Activated CD8-positive, alpha-beta memory T cell treated with anti-CD3 and anti-CD28 coated beads, Interleukin-2, amount 10 ng/mL, durations not matched to agents 7 days and 5 days (primary cell): ENCODE data around the gene ARHGAP24. TPM values are rescaled to one million over a fixed set of nuclear protein-coding genes. Genes with fewer than 3 reads are reported as not detected.
"Not testable (repeated sequence)": the region's sequence is repeated elsewhere in the genome, so short reads cannot be mapped to it uniquely, and the experiment has no call there.

Experiments used
- ATAC-seq: fragments of 150-1000 bp; cut with Tn5 transposase; one replicate; pipeline ENCODE4 v1.10.0; 2021; ENCODE audit warnings: moderate library complexity
- CTCF ChIA-PET: fragments of 350-600 bp; sonication (Branson Sonifier 250); formaldehyde crosslinking; loops from one replicate; lab custom pipeline; 2021; ENCODE audit warnings: antibody characterized with exemption; lab: Charles Lee
- DNase-seq: peaks from one replicate; pipeline ENCODE4 v3.0.0-alpha.2; 2020
- H3K27ac Mint-ChIP-seq: one replicate; pipeline ENCODE4 v1.8.0; 2021; ENCODE audit warnings: mild to moderate bottlenecking, mixed read lengths
- H3K27me3 Mint-ChIP-seq: one replicate; pipeline ENCODE4 v1.8.0; 2021; ENCODE audit warnings: mixed read lengths
- H3K36me3 Mint-ChIP-seq: one replicate; pipeline ENCODE4 v1.8.0; 2021; ENCODE audit warnings: mild to moderate bottlenecking, mixed read lengths
- H3K4me1 Mint-ChIP-seq: one replicate; pipeline ENCODE4 v1.8.0; 2021; ENCODE audit warnings: mixed read lengths
- H3K4me3 Mint-ChIP-seq: one replicate; pipeline ENCODE4 v1.8.0; 2021; ENCODE audit warnings: mild to moderate bottlenecking, moderate library complexity, mixed read lengths
- H3K9me3 Mint-ChIP-seq: one replicate; pipeline ENCODE4 v1.8.0; 2022; ENCODE audit warnings: low read depth, mixed read lengths
- total RNA-seq, 2 experiments: library from RNA; stranded (reverse); gene quantifications; one replicate each; pipeline ENCODE4 v1.2.3, GENCODE V29; 2021

Gene ARHGAP24
- total RNA-seq, 2 experiments from 2014 or later = not detected

DNA sequence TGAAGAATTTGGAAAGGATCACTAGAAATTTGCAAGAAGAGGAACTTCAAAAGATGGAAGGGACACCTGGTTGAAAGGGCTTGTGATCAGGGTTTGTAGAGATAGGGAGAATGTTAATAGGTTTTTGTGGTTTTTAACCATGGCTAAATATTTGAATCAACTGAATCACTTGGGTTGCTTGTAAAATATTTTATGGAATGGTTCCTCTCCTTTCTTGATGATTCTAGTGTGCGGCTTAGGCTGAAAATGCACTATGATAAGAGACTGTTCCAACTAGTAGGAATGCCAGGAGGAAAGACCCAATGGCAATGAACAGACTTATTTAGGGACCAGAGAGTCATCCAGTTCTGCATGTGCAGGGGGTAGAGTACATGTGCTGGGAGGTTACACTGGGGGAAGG, 408.2 kb downstream of the ARHGAP24 start:
- Mint-ChIP-seq H3K27me3 (no peaks in the 10 kb centered on the region), H3K9me3 (no peaks in the 10 kb centered on the region), H3K4me3 (no peak overlapping the region), H3K36me3 (no peaks in the 10 kb centered on the region), H3K4me1 (no peaks in the 10 kb centered on the region), H3K27ac (no peak overlapping the region)
- no peak for DNase-seq
- CTCF ChIA-PET = no interaction called here
- no peak for ATAC-seq

DNA sequence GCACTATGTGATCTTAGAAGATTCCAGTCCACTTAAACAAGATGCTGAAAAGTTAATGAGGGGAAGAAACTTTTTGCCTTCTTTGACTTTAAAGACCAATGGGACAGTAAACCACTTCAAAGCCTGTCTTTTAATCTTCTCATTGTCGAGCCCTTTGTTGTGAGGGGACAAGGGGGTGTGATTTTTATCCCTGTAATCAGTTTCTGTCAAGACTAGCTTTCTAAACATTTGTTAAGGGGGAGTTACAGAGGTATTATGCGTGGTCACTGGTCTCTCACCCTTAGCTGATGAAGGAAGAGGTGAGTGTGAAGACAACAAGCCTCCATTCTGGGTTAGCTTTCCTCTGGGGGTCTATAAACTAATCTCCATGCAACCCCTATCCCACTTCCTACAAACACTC, 409.3 kb downstream of the ARHGAP24 start:
- Mint-ChIP-seq H3K9me3 (no peaks in the 10 kb centered on the region), H3K4me1 (no peaks in the 10 kb centered on the region), H3K36me3 (no peaks in the 10 kb centered on the region), H3K27me3 (no peaks in the 10 kb centered on the region), H3K27ac (no peak overlapping the region), H3K4me3 (no peak overlapping the region)
- DNase-seq (no peak), ATAC-seq (no peak)
- CTCF ChIA-PET = no interaction called here

DNA sequence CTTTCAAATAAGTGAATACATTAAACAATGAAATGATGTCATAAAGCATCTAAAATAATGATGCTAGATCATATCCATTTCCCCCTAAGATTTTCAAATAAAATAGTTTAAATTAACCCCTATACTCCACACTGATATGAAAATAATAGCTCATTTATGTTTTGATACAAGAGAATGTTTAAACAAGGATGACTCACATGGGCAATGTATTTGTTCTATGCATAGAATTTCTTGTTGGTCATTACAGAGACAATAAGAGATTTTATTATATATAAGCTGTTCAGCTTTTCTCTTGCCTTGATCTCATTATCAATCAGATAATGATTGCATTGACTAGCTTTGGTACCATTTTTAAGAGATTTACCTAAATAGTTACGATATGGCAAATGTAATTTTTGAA, 411.7 kb downstream of the ARHGAP24 start:
- DNase-seq (no peak), ATAC-seq (no peak)
- no peaks in the 10 kb centered on the region for H3K36me3 Mint-ChIP-seq
- H3K9me3 Mint-ChIP-seq = no peaks in the 10 kb centered on the region
- no peaks in the 10 kb centered on the region for H3K4me1 Mint-ChIP-seq
- H3K4me3 Mint-ChIP-seq = no peak overlapping the region
- H3K27me3 Mint-ChIP-seq = no peaks in the 10 kb centered on the region
- no peak overlapping the region for H3K27ac Mint-ChIP-seq
- CTCF ChIA-PET = no interaction called here

DNA sequence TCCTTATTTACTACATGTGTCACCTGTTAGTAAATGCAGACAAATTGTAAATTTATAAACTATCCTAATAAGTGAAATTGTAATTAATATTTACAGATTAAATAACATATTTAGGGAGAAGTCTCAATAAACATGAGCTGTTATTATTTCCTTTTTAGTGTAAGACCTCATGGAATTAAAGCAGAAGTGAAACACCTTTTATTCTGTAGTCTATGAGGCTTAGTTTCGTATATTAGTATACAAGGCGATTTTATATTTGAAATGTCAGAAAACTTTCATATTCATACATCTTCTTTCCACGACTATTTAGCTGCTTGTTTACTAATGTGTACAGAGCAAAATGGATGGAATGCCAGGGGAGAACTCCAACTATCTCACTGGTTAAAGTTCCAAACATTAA, 414.4 kb downstream of the ARHGAP24 start:
- DNase-seq = no peak
- no peaks in the 10 kb centered on the region for H3K27me3 Mint-ChIP-seq
- no peak for ATAC-seq
- no peaks in the 10 kb centered on the region for H3K36me3 Mint-ChIP-seq
- no peak overlapping the region for H3K27ac Mint-ChIP-seq
- no peak overlapping the region for H3K4me3 Mint-ChIP-seq
- H3K9me3 Mint-ChIP-seq = no peaks in the 10 kb centered on the region
- CTCF ChIA-PET = no interaction called here
- no peaks in the 10 kb centered on the region for H3K4me1 Mint-ChIP-seq

DNA sequence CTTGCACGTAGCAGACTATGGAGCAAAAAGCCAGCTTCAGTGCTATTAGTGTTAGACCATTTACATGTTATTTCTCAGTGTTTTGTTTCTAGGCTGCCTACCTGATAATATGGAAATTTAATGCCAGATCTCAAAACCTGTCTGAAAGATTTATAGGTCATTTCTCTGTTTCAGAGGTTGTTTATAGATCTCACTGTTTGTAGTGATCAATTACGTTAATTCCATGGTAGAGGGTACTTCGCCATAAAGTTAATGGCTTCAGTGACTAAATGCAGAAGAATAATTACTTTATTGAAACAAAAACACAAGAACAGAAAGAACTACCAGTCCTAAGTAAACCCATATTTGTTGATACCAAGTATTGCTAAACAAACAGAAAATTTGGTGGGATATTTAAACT, 420.8 kb downstream of the ARHGAP24 start:
- DNase-seq (no peak), ATAC-seq (no peak)
- CTCF ChIA-PET = no interaction called here
- H3K4me1 Mint-ChIP-seq = no peaks in the 10 kb centered on the region
- H3K9me3 Mint-ChIP-seq = no peaks in the 10 kb centered on the region
- no peaks in the 10 kb centered on the region for H3K27me3 Mint-ChIP-seq
- no peaks in the 10 kb centered on the region for H3K36me3 Mint-ChIP-seq
- H3K4me3 Mint-ChIP-seq = no peak overlapping the region
- H3K27ac Mint-ChIP-seq = no peak overlapping the region

DNA sequence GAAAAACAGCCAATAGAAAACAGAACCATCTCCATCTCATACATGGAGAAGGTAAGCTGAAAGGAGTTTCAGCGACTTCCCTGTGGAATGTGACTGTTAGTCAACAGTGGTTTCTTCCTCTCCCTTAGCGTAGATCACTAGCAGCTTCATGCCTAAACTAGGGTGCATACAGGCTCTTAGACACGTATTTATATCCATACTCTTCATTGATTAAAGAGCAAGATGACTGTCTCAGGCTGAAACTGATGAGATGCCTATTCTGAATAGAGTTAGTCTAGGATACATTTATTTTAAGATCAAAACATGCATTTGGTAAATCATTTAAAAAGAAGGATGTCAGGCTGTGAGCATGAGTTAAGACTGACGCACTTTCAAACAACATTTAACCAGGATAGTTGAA, 423.3 kb downstream of the ARHGAP24 start:
- ATAC-seq (no peak), DNase-seq (no peak)
- H3K9me3 Mint-ChIP-seq = no peaks in the 10 kb centered on the region
- H3K27ac Mint-ChIP-seq = no peak overlapping the region
- H3K4me3 Mint-ChIP-seq = no peak overlapping the region
- H3K36me3 Mint-ChIP-seq = no peaks in the 10 kb centered on the region
- CTCF ChIA-PET = no interaction called here
- H3K27me3 Mint-ChIP-seq = no peaks in the 10 kb centered on the region
- no peaks in the 10 kb centered on the region for H3K4me1 Mint-ChIP-seq

DNA sequence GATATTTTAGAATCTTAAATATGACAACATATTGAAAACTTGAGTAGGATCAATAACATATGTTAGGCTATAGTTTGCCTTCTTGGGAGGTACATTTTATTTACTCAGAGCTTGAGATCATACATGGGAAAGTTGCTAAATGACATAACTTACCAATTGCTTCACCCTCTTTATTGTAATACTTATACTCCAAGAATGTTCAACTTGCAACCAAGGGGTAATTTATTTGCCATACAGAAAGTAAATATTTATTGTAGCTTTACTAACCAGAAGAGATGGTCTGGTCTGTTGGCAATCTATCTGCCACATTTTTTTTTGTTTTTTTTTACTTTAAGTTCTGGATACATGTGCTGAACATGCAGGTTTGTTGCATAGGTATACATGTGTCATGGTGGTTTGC, 426.6 kb downstream of the ARHGAP24 start:
- DNase-seq (no peak), ATAC-seq (no peak)
- H3K9me3 Mint-ChIP-seq = no peaks in the 10 kb centered on the region
- H3K4me3 Mint-ChIP-seq = no peak overlapping the region
- H3K27me3 Mint-ChIP-seq = no peaks in the 10 kb centered on the region
- no peaks in the 10 kb centered on the region for H3K4me1 Mint-ChIP-seq
- no peak overlapping the region for H3K27ac Mint-ChIP-seq
- CTCF ChIA-PET = no interaction called here
- no peaks in the 10 kb centered on the region for H3K36me3 Mint-ChIP-seq

DNA sequence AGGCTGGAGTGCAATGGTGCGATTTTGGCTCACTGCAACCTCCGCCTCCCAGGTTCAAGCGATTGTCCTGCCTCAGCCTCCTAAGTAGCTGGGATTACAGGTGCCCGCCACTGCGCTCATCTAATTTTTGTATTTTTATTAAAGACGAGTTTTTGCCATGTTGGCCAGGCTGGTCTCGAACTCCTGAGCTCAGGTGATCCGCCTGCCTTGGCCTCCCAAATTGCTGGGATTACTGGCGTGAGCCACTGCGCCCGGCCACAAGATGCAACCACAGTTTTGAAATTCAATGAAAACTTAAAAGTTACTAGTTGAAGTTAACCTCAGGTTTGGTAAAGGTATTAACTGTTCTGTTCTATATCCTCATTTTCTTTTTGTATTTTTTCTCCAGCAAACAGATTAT, 427.7 kb downstream of the ARHGAP24 start:
- H3K9me3 Mint-ChIP-seq, H3K4me3 Mint-ChIP-seq, H3K27ac Mint-ChIP-seq, H3K27me3 Mint-ChIP-seq, H3K4me1 Mint-ChIP-seq, ATAC-seq, H3K36me3 Mint-ChIP-seq, DNase-seq, CTCF ChIA-PET: not testable (repeated sequence)

DNA sequence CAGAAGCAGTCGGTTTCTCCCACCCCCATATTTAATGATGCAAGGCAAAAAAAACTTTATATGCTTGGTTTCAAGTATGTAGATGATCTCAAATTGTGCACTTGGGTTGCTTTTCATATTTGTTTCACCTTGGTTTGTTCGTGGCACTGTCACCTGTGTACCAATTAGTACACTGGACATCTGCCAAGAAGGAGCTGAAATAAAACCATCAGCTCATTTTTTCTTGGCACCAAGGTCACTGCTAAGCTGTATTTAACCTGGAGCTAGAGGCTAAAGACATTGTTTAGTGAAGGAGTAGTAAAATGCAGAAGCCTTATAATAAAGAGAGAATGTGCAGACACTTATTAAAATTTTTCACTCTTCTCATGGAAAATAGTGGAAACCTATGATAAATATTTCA, 430.8 kb downstream of the ARHGAP24 start:
- Mint-ChIP-seq H3K9me3 (no peaks in the 10 kb centered on the region), H3K4me3 (no peak overlapping the region), H3K27me3 (no peaks in the 10 kb centered on the region), H3K4me1 (no peaks in the 10 kb centered on the region), H3K27ac (no peak overlapping the region), H3K36me3 (no peaks in the 10 kb centered on the region)
- no peak for DNase-seq
- ATAC-seq = no peak
- CTCF ChIA-PET = no interaction called here

DNA sequence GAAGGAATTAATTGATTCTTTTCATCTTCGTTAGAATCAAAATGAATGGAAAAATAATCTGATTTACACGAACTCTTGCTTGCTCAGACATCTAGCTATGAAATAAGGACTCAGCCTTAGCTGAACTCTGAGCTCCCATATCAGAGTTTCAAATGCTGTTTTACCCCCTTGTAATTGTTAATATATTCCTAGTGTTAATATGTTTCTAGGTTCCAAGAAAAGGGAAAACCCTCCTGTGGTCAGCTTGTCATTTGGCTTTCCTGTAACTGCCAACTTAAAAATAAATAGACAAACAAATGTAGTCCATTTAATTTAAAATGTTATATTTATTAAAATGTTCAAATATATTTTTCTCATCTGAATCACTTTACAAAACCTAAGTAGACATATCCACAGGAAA, 432.1 kb downstream of the ARHGAP24 start:
- Mint-ChIP-seq H3K9me3 (no peaks in the 10 kb centered on the region), H3K36me3 (no peaks in the 10 kb centered on the region), H3K27ac (no peak overlapping the region), H3K4me1 (no peaks in the 10 kb centered on the region), H3K4me3 (no peak overlapping the region), H3K27me3 (no peaks in the 10 kb centered on the region)
- ATAC-seq = no peak
- CTCF ChIA-PET = no interaction called here
- no peak for DNase-seq

DNA sequence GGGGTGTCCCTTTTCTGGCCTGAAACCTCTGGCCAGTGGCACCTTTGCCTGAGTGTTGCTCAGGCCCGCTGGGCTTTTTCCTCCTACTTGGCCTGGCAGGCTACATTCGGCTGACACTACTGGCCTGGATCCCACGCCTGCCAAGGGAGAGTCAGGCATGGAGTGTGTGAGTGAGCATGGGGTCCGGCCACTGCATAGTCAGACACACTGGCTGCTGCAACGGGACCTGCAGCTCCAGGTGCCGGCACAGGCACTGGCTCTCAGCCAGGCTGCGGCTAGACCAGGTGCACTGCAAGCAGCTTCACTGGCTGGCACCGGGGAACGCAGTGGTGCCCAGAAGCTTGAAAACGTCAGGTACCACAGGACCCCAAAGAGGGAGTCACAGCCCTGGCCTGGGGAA, 434.9 kb downstream of the ARHGAP24 start:
- no peak overlapping the region for H3K27ac Mint-ChIP-seq
- H3K36me3 Mint-ChIP-seq = no peaks in the 10 kb centered on the region
- no peak overlapping the region for H3K4me3 Mint-ChIP-seq
- DNase-seq (no peak), ATAC-seq (no peak)
- no peaks in the 10 kb centered on the region for H3K27me3 Mint-ChIP-seq
- H3K9me3 Mint-ChIP-seq = no peaks in the 10 kb centered on the region
- CTCF ChIA-PET = no interaction called here
- H3K4me1 Mint-ChIP-seq = no peaks in the 10 kb centered on the region

DNA sequence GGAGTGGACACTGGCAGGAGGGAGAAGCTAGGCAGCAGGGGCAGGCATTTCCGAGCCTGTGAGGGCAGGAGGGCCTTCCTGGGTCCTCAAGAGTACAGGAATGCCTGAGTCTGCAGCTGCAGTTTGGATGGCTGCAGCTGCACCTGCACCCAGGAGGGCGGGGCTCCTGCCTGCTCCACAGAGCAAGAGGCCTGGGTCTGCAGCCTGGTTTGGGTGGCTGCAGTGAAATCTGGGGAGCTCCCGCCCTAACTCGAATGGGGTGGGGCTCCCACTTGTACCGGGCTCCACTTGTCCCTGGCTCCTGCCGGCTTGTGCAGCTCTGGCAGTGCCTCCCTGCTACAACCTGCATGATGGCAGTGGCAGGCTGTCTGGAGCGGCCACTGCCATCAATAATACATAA, 436.0 kb downstream of the ARHGAP24 start:
- Mint-ChIP-seq H3K9me3 (no peaks in the 10 kb centered on the region), H3K4me1 (no peaks in the 10 kb centered on the region), H3K27ac (no peak overlapping the region), H3K36me3 (no peaks in the 10 kb centered on the region), H3K27me3 (no peaks in the 10 kb centered on the region), H3K4me3 (no peak overlapping the region)
- no peak for ATAC-seq
- no peak for DNase-seq
- CTCF ChIA-PET = no interaction called here

DNA sequence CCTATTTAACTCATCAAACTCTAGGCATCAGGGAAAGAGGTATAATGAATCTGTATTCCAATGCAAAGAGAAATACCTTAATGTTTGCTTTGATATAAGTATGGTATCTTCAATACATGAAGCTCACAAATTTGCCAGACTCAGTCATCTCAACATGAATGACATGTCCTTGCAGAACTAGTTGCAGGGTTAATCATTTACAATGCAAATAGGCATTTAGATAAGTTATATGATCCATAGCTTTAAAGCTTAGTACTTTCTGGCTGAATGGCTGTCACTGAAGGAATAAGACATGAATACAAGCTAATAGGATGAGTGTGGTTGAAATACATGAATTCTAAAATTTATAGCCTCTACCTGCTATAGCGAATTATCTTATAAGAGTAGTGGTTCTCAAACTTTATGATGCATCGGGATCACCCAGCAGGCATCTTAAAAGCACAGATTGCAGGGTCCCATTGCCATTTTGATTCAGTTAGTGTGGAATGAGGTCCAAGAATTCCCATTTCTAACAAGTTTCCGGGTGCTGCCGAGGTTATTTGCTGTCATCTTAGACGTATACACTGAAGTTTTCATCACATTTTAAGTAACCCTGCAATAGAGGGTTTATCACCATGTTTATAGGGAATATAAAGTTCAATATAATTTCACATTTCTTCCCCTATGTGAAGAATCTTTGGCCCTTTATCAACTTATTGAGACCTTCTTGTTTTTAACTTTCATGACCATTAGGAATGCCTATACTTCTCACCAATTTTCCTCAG, 439.2 kb downstream of the ARHGAP24 start:
- Mint-ChIP-seq H3K4me3 (no peak overlapping the region), H3K9me3 (no peaks in the 10 kb centered on the region), H3K36me3 (no peaks in the 10 kb centered on the region), H3K27me3 (no peaks in the 10 kb centered on the region), H3K27ac (no peak overlapping the region), H3K4me1 (no peaks in the 10 kb centered on the region)
- CTCF ChIA-PET = no interaction called here
- no peak for ATAC-seq
- DNase-seq = no peak

DNA sequence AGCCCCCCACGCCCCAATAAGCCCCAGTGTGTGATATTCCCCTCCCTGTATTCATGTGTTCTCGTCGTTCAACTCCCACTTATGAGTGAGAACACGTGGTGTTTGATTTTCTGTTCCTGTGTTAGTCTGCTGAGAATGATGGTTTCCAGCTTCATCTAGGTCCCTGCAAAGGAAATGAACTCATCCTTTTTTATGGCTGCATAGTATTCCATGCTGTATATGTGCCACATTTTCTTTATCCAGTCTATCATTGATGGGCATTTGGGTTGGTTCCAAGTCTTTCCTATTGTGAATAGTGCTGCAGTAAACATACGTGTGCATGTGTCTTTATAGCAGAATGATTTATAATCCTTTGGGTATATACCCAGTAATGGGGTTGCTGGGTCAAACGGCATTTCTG, 440.6 kb downstream of the ARHGAP24 start:
- H3K4me1 Mint-ChIP-seq, H3K4me3 Mint-ChIP-seq, H3K27ac Mint-ChIP-seq, CTCF ChIA-PET, DNase-seq, H3K27me3 Mint-ChIP-seq, ATAC-seq, H3K36me3 Mint-ChIP-seq, H3K9me3 Mint-ChIP-seq: not testable (repeated sequence)
